Upper lobe of left lung (tissue), 6 donors: ENCODE data around the gene ARHGAP10. TPM values are rescaled to one million over a fixed set of nuclear protein-coding genes. Genes with fewer than 3 reads are reported as not detected.
A peak's percentile ranks its signal among the peaks of the same experiment; 100 is the strongest.

Experiments
- ATAC-seq, 2 donors: fragments of 200-7000 bp; cut with Tn5 transposase; one replicate each; pipeline ENCODE4 v1.9.1; 2022; ENCODE audit warnings: mild to moderate bottlenecking in 2 of 2, moderate library complexity in 2 of 2; ENCODE audit not compliant: low FRiP score in 2 of 2
- DNase-seq, 2 donors: peaks; one replicate each; pipeline ENCODE4 v3.0.0-alpha.2; 2019 to 2020
- H3K27ac ChIP-seq, 4 donors: fragments of 200-600 bp; sonication (generic); one replicate each; pipeline ENCODE4 v1.5.1; 2016 to 2019
- H3K27me3 ChIP-seq, 4 donors: fragments of 200-600 bp; sonication (generic); one replicate each; pipeline ENCODE4 v1.5.1; 2017 to 2019
- H3K36me3 ChIP-seq, 4 donors: fragments of 200-600 bp; sonication (generic); one replicate each; pipeline ENCODE4 v1.5.1; 2016 to 2019
- H3K4me1 ChIP-seq, 4 donors: fragments of 200-600 bp; sonication (generic); one replicate each; pipeline ENCODE4 v1.5.1; 2018 to 2019
- H3K4me3 ChIP-seq, 4 donors: fragments of 200-600 bp; sonication (generic); one replicate each; pipeline ENCODE4 v1.5.1; 2017 to 2019; ENCODE audit warnings: mild to moderate bottlenecking in 2 of 4, moderate library complexity in 1 of 4
- H3K9me3 ChIP-seq, 4 donors: fragments of 200-600 bp; sonication (generic); one replicate each; pipeline ENCODE4 v1.5.1; 2018 to 2019
- EP300 ChIP-seq, 4 donors: sonication (generic); formaldehyde crosslinking; IDR thresholded peaks; one replicate each; pipeline ENCODE4 v1.5.1; 2017; ENCODE audit warnings: antibody characterized with exemption in 4 of 4, control low read depth in 2 of 4
- POLR2A ChIP-seq, 4 donors: fragments of 450-650 bp; IDR thresholded peaks; one replicate each; pipeline ENCODE4 v1.5.1; 2016 to 2017; ENCODE audit warnings: antibody characterized with exemption in 4 of 4, mild to moderate bottlenecking in 2 of 4
- POLR2AphosphoS5 ChIP-seq, 2 donors: sonication (generic); formaldehyde crosslinking; IDR thresholded peaks; one replicate each; pipeline ENCODE4 v1.5.1; 2017; ENCODE audit warnings: antibody characterized with exemption in 2 of 2
- WGBS, 2 donors: methylation state at CpG; one replicate each; pipeline ENCODE4 v1.1.5; 2017 to 2018; 5-methylcytosine and 5-hydroxymethylcytosine counted together
- total RNA-seq, 6 donors: library from RNA; depleted of rRNA in 4 of 6; stranded (reverse); fragments of >200 nt in 4 of 6; gene quantifications; one replicate each; pipeline versions ENCODE4 v1.1.0 to v1.2.1, GENCODE V29; 2016 to 2021
- TF ChIP-seq, protein P1 (sequence below), 6 experiments: fragments of 450-650 bp in 4 of 6; fragments of 200-600 bp in 2 of 6; sonication (generic) in 2 of 6; IDR thresholded peaks; one replicate each; pipeline ENCODE4 v1.5.1; 2016 to 2019; ENCODE audit warnings: antibody characterized with exemption in 6 of 6
- donor health status: DM: no; HTN: no; CAD: no; lungs with moderate emphysema.
- donor health status: DM: no; HTN: yes; CAD: no; lungs with severe emphysema.

ARHGAP10 gene
- total RNA-seq, 6 donors from 2014 or later: 25.9 to 47.1 (median 29.5) TPM

DNA sequence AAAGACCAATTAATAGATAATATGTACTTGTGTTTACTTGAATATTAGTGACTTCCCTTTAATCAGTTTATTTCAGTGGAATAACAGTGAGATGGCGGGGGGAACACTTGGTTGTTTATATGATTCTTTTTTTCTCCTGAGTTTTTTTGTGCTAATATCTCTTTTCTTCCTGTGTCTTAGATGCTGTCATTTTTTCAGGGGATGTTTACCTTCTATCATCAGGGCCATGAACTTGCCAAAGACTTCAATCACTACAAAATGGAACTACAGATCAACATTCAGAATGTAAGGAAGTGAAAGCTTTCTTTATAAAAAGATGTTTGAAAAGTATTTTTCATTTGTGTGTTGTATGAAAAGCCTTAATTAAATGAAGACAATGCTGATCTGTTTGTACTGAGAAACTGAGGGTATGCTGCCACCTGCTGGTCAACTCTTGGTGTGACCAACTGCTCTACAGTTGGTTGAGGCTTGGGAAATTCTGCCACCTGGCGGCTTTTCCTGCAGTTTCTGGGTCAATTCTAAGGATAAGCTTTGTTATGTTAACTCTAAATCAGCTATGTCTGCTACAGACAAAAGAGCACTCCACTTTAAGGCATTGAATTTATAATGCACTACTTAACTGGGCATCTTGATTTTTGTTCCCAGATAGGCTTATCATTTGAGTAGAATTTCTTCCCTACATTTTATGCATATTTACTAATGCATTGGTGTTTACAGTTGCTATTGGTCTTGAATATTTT is 134.8 kb downstream of the ARHGAP10 start:
- Histone ChIP-seq H3K4me3 (no peak overlapping the region), H3K27me3 (no peaks in the 10 kb centered on the region), H3K9me3 (no peaks in the 10 kb centered on the region), H3K27ac (no peak overlapping the region), H3K36me3 (peaks cover 0 to 4% (median 0%) of the 10 kb centered on the region in 4 donors), H3K4me1 (peaks cover 0 to 7% (median 0%) of the 10 kb centered on the region in 4 donors)
- peak; percentile 93 to 94 for ATAC-seq
- DNase-seq: peak in 1 of 2 donors; percentile 91
- TF ChIP-seq POLR2AphosphoS5 (IDR thresholded peaks at IDR 0.05) (no peak), EP300 (IDR thresholded peaks at IDR 0.05) (no peak), POLR2A (IDR thresholded peaks at IDR 0.05) (no peak)
- TF ChIP-seq, protein P1, sequence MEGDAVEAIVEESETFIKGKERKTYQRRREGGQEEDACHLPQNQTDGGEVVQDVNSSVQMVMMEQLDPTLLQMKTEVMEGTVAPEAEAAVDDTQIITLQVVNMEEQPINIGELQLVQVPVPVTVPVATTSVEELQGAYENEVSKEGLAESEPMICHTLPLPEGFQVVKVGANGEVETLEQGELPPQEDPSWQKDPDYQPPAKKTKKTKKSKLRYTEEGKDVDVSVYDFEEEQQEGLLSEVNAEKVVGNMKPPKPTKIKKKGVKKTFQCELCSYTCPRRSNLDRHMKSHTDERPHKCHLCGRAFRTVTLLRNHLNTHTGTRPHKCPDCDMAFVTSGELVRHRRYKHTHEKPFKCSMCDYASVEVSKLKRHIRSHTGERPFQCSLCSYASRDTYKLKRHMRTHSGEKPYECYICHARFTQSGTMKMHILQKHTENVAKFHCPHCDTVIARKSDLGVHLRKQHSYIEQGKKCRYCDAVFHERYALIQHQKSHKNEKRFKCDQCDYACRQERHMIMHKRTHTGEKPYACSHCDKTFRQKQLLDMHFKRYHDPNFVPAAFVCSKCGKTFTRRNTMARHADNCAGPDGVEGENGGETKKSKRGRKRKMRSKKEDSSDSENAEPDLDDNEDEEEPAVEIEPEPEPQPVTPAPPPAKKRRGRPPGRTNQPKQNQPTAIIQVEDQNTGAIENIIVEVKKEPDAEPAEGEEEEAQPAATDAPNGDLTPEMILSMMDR (IDR thresholded peaks at IDR 0.05): peak; percentile 91 to 97 (median 95)
- WGBS, 2 donors: 23 to 32% methylated on average over 2 of the region's 2 CpGs

DNA sequence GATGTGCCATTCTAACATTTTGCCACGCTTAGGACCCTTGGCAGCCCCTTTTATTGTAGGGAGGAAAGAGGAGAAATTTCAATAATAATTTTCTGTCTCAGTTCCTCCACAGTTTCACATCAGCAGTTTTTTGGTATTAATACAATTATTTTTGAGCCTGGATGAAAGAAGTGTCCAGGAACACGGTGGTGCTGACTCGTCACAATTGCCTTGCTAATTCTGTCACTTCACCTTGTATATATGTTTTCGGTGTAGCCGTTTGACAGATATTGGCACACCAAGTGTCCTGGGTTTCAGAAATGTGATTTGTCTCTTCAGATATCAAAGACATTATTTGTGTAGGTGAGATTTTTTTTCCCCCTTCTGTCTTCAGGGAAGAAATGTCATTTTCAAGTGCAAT is 142.2 kb downstream of the ARHGAP10 start:
- ATAC-seq: no peak
- no peaks in the 10 kb centered on the region for H3K9me3 ChIP-seq

DNA sequence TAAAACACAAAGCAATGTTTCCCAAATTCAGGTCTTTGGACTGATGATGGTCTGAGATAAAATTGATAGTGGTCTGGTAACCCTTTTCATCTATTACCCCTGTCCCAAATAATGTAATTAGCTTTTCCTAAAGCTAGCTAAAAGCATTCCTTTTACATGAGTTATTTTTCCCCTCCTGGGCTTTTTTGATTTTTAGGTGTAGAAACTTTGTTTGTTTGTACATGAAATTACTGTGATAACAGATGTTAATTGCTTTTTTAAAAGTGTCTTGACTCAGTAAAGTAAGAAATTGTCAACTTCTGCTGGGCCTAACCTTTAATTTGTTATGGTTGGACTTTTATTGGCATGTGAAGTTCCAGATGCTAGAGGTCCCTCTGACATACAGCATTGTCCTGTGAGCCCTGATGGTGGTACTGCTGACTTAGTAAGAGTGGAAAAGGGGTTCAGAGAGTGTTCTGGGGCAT is 145.5 kb downstream of the ARHGAP10 start:
- TF ChIP-seq, protein P1 (IDR thresholded peaks at IDR 0.05): no peak
- no peak for TF ChIP-seq EP300 (IDR thresholded peaks at IDR 0.05)
- TF ChIP-seq POLR2AphosphoS5 (IDR thresholded peaks at IDR 0.05): no peak
- no peak for TF ChIP-seq POLR2A (IDR thresholded peaks at IDR 0.05)
- ATAC-seq: no peak
- Histone ChIP-seq H3K4me3 (no peak overlapping the region), H3K9me3 (no peaks in the 10 kb centered on the region), H3K27me3 (no peaks in the 10 kb centered on the region), H3K36me3 (peaks cover 0 to 11% (median 5%) of the 10 kb centered on the region in 4 donors), H3K27ac (no peak overlapping the region), H3K4me1 (no peaks in the 10 kb centered on the region)
- no peak for DNase-seq

More for the DNA sequence above, 142.2 kb downstream of the ARHGAP10 start:
- no peaks in the 10 kb centered on the region for H3K27me3 ChIP-seq
- TF ChIP-seq POLR2A (IDR thresholded peaks at IDR 0.05) (no peak), EP300 (IDR thresholded peaks at IDR 0.05) (no peak), POLR2AphosphoS5 (IDR thresholded peaks at IDR 0.05) (no peak)
- TF ChIP-seq, protein P1 (IDR thresholded peaks at IDR 0.05): no peak
- no peak for DNase-seq
- H3K27ac ChIP-seq: no peak overlapping the region
- 67 to 70% methylated on average over 5 of the region's 5 CpGs for WGBS, 2 donors
- H3K36me3 ChIP-seq: peaks cover 0 to 11% (median 5%) of the 10 kb centered on the region in 4 donors
- H3K4me3 ChIP-seq: no peak overlapping the region
- H3K4me1 ChIP-seq: no peaks in the 10 kb centered on the region

DNA sequence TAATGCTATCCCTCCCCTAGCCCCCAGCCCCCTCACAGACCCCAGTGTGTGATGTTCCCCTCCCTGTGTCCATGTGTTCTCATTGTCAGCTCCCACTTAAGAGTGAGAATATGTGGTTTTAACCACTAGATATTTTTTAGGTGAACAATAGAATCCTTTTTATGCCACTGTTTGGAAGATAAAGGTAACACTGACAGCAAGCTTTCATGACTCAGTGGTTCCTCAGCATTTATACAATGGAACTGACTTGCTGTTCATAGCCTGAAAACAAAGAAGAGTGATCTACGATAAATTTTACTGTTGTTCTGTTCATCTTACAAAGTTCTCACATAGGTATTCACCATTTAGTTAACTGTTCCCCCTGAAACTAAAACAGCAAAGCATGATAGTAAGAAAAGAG is 147.8 kb downstream of the ARHGAP10 start:
- WGBS, 2 donors: 100% methylated on average over 1 of the region's 1 CpG
- peaks cover 0 to 18% (median 5%) of the 10 kb centered on the region in 4 donors for H3K36me3 ChIP-seq
- no peak for ATAC-seq

DNA sequence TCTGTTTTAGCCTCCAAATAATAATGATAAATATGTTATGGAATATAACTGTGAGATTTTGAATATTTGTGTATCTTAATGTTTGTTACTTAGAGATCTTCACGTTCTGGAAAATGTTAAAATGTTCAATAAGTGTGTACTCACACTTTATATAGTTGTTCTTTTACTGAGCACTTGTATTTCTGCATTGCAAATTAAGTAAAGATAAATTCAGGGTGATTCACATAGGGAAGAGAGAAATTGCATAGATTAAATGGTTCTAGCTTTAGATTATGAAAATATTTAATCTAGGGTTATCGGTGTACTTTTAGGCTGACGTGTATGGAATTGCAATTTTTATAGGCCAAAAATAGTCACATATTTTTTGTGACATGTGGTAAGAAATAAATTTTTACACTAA is 148.6 kb downstream of the ARHGAP10 start:
- no peaks in the 10 kb centered on the region for H3K27me3 ChIP-seq
- H3K9me3 ChIP-seq: no peaks in the 10 kb centered on the region
- no peak overlapping the region for H3K4me3 ChIP-seq
- no peaks in the 10 kb centered on the region for H3K4me1 ChIP-seq
- 95 to 97% methylated on average over 3 of the region's 3 CpGs for WGBS, 2 donors
- no peak overlapping the region for H3K27ac ChIP-seq
- DNase-seq (no peak), ATAC-seq (no peak)
- TF ChIP-seq, protein P1 (IDR thresholded peaks at IDR 0.05): no peak
- no peak for TF ChIP-seq POLR2A (IDR thresholded peaks at IDR 0.05)
- no peak for TF ChIP-seq POLR2AphosphoS5 (IDR thresholded peaks at IDR 0.05)
- TF ChIP-seq EP300 (IDR thresholded peaks at IDR 0.05): no peak
- H3K36me3 ChIP-seq: peaks cover 0 to 10% (median under 1%) of the 10 kb centered on the region in 4 donors

More for the DNA sequence above, 147.8 kb downstream of the ARHGAP10 start:
- Histone ChIP-seq H3K4me3 (no peak overlapping the region), H3K4me1 (no peaks in the 10 kb centered on the region), H3K27ac (no peak overlapping the region), H3K9me3 (no peaks in the 10 kb centered on the region), H3K27me3 (no peaks in the 10 kb centered on the region)
- DNase-seq: no peak
- TF ChIP-seq POLR2AphosphoS5 (IDR thresholded peaks at IDR 0.05): no peak
- TF ChIP-seq POLR2A (IDR thresholded peaks at IDR 0.05): no peak
